M059J (cell line): Measurements from ENCODE around the gene SNCA. TPM values are rescaled to one million over a fixed set of nuclear protein-coding genes. Genes with fewer than 3 reads are reported as not detected.

ENCODE experiments used
- DNase-seq: peaks from one replicate; pipeline ENCODE4 v3.0.0-alpha.2; 2012; ENCODE audit warnings: low read depth
- total RNA-seq: library from RNA; depleted of rRNA; stranded (reverse); fragments of >200 nt; shearing (Covaris generic); gene quantifications from 2 replicates; pipeline ENCODE4 v1.2.3, GENCODE V29; 2014; rRNA removed

The SNCA gene
- total RNA-seq, 1 experiment from 2014 or later, result 8.3 TPM

DNA sequence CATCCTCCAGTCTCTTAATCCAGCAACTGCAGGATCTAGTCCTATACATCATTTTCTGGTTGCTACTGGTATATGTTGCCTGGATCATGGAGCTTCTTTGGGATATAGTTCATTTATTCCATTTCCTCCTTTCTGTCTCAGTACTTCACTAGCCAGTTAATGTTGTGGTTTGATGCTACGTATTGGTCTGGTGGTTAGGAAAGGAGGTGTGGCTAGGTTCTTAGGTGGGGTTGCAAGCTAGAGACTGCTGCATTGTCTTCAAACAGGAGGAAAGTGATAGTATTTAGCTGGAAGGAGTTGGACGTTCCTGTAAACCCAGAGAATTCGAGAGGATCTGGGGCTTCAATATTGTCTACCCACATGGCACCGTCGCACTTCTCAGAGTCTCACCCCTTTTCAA lies 129.5 kb downstream of the SNCA start:
- DNase-seq, result no peak

DNA sequence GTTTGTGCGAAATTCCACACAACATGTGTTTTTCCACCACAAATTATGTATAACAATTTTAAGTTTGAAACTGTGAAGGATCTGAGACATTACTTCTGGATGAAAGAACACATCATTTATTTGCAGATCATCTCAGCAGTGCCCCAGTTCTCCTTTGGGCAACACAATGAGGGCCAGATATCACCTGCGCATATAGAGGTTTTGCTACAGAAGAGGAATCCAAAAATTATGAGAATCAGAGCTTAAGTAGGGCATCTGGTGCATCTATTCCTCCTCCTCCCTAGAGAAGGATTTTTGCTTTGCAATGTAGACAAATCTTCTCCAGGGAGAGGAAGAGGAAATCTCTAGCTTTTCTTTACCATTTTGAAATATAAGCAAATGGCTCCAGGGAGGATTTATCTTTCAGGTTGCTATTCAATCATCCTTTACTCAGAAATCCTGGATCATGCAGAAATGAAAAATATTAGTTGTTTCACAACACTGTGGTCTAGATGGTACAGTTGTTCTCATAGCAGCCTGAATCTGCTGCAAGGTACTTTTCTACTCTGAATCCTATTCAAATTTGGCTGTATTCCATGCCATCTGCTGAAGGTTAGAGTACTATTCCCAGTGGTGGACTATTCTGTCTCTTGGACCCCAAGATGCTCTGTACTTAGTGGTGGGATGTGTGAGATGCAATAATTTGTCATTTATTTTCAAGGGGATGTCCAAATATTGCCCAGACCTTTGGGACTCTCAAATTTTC lies 132.1 kb downstream of the SNCA start:
- no peak for DNase-seq

DNA sequence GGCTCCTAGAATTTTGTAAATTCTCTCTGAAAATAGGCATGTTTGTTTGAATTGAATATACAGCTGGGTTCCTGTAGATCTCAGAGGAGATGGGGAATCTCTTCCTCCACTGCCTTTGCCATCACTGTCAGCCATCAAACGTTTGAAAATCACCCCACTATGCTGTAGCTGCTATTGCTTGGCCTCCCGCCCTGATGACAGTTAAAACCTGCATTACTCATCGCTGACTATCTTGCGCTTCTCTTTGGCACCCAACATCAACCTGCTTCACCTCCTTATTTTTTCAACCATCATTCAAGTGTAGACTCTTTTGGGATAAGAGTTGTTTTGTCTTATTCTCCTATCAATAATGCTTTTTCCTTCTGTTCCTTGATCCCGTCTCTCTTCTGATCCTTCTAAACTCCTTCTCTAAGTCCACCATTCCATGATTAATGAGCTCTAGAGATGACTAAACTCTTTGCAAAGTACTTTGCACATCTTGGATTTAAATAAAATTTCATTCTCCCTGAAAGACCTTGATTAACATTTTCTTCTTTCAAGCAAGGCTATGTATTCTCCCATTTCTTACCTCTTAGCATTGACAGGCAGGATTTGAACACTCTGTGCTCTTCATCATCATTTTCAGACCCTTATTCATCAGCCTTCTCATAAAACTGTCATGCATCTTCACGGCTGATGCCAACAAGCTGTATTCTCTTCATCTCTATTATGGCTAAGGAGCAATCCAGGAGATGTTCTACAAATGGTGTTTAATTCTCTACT lies 133.0 kb downstream of the SNCA start:
- no peak for DNase-seq

DNA sequence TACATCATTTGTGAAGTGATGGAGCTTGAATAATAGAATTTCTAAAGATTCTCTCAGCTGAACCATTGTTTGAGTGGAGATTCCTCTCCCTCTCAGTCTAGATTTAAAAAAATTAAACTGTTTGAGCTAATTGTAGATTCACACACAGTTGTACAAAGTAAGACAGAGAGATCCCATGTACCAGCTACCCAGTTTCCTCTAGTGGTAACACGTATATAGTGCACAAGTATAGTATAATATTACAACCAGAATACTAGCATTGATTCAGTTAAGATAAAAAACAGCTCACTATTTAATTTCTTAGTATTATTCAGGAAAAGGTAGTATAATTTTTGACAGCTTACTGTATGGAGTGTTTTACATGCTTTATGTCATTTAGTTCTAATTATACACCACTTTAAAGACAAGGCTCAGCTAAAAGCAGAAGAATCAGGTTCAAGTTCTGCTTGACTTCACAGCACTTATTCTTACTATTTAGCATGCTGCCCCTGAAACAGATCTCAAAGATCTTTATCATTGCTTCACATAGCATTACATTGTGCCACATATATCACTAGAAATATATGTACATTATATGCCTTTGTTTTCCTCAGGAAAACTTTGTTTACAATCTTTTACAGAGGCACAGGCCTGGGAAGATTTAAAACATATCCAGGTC lies 136.1 kb downstream of the SNCA start:
- DNase-seq, result no peak

DNA sequence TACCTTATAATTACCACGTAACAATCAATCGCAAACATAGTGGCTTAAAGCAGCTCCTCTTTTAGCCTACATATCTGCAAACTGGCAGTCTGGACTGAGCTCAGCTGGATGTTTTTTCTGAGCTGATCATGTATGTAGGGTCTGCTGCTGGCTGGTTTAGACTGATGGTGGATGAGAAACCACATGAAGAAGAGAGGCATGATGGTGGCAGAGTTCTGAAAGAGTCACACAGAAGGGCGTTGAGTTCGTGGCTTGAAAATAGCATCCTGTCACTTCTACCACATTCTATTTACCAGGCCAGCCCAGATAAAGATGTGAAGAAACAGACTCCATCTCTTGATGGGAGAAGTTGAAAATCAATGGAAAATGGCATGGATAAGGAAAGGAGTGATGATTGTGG lies 151.3 kb downstream of the SNCA start:
- DNase-seq, result no peak

DNA sequence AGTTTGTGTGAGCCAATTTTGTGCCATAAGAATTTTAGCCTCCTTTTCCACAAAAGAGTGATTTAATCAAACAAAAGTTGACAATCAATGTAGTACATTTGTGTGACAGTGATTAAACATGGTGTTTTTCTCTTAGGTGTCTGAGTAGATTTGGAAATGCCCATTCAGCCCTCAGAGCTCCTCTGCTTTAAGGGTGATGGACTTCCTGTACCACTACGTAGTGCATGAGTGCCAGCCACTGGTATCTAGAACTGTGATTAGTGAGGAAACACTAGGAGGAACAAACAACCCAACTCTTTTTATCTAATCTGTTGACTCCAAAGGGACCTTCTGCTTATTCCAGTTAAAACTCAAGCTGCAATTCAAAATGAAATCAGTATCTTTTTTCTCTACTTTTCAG lies 151.7 kb downstream of the SNCA start:
- no peak for DNase-seq

DNA sequence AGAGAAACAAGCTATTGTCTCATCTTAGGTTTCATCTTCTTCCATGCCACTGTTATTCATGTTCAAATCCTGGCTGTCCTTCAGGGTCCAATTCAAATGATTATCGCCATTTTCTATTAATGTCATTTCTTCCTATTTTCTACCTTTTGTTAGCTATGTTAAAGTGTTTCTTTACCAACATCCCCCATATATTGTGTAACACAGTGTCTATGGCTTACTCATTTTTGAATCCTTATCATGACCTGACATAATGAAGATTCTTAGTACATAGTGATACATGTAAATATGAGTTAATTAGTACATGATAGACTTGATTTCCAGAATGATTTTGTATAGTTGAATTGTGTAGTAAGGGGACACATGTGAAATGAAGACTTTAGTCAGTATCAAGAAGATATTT lies 152.4 kb downstream of the SNCA start:
- DNase-seq, result no peak

DNA sequence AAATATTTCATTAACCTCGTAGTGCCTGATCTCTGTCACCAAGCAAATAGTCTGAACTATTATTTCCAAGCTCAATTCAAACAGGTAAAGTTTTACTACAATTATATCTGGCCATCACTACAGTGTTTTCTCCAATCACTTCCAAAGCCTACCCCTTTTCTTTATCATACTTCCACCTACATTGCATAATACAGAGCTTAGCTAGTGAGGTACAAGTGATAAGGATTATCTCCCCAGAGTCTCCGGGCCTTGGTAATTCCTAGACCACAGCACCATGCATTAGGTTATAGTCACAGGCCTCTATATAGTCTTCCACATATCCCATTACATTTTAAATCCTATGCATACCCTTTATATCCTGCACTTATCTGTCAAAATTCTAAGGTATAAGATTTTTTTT lies 154.2 kb downstream of the SNCA start:
- DNase-seq, result no peak

DNA sequence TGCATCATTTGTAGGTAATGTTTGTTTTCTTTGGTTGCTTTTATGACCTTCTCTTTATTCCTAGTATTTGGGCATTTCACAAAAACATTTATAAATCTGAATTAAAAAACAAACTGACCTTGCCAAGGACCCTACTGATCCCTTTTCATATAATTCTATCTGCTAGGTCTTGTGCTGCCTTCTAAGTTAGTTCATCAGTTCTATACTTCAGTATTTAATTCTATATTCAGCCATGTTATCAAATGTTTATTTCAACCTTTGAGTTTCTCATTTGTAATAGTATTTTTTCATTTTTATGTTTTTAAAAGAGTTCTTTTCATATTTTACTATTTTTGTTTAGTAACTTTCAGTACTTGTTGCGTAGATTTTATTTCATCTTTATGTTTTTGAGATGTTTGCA lies 155.3 kb downstream of the SNCA start:
- no peak for DNase-seq

DNA sequence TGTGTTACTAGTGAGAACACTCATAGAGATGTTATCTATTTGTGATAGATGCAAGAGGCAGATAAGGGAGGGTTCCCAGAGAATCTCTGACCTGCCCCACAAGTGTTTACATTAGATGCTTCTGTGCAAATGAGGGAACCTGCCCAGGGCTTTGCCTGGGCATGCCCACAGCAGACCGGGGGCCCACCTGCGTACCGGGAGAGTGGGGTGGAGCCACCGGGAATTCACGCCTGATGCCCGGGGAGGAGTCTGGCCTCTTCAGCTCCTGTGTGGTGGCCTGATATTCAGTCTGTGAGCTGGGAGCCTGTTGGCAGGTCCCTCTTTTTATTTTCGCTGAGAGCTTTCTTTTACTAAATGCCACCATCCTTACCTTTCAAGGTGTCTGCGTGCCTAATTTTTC lies 155.7 kb downstream of the SNCA start:
- no peak for DNase-seq

DNA sequence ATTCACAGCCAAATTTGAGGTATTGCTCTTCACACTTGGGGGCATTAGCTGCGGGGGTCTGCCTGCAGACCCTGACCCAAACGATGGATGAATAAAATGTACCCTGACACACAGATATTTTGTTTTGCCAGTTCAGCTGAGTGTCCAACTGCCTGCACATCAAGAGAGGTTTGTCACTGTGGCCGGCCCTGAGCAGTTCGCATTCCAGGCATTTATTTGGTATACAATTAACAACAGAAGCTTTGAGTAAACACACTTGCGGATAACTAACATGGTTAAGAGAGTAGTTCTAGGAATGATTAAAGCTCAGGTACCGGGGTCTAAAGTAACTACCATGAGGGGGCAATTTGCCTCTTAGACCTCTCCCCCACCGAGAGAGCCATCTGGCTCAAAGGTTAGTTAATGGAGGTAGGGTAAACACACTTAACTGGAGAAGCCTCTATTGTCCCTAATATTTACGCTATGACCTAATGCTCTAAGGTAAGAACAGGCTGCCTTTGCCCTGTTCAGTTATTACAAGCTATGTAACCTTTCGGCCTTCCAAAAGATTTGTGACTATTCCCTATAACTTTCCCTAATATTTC lies 162.0 kb downstream of the SNCA start:
- DNase-seq, result no peak

Other genes starting within 250 kb of the SNCA start
- not detected in 2 replicates for gene MMRN1, start 57.7 kb upstream of the SNCA start, total RNA-seq